PC-3 (cell line): ENCODE results near the gene NUP93.

Experiments used
- CTCF ChIP-seq: fragments of 300-600 bp; sonication (generic); conservative IDR thresholded peaks from 2 replicates; pipeline ENCODE4 v1.5.1; 2017; ENCODE audit warnings: antibody characterized with exemption, low read depth, mild to moderate bottlenecking, low read length
- EZH2 ChIP-seq: fragments of 300-600 bp; sonication (generic); IDR thresholded peaks from one replicate; pipeline ENCODE4 v1.6.1; 2017; ENCODE audit warnings: antibody characterized with exemption, mild to moderate bottlenecking, low read length; ENCODE audit not compliant: unreplicated experiment
- EZH2phosphoT487 ChIP-seq: fragments of 300-600 bp; sonication (generic); IDR thresholded peaks from 2 replicates; pipeline ENCODE4 v1.6.1; 2018; ENCODE audit warnings: mild to moderate bottlenecking, antibody characterized with exemption, low read length, borderline replicate concordance

GRCh38 chr16:56732366-56732765 lies 2.4 kb downstream of the NUP93 start:
- TF ChIP-seq CTCF (no peak), EZH2phosphoT487 (no peak), EZH2 (no peak)
